Epithelial cell of esophagus (primary cell): ENCODE data around the gene SIPA1.

Experiments
- DNase-seq: peaks from one replicate; pipeline ENCODE4 v3.0.0; 2010; ENCODE audit warnings: low read depth
- H3K4me3 ChIP-seq: 2 replicates; pipeline ENCODE4 v1.5.1; 2011; ENCODE audit warnings: mild to moderate bottlenecking, low read length, control low read depth
- TF ChIP-seq, protein P1 (sequence below): IDR thresholded peaks from 2 replicates; pipeline ENCODE4 v1.5.1; 2011; ENCODE audit warnings: low read depth, mild to moderate bottlenecking, low read length, control low read depth, inconsistent platforms; ENCODE audit not compliant: insufficient read depth; ENCODE audit errors: missing control alignments

Gene SIPA1

DNA sequence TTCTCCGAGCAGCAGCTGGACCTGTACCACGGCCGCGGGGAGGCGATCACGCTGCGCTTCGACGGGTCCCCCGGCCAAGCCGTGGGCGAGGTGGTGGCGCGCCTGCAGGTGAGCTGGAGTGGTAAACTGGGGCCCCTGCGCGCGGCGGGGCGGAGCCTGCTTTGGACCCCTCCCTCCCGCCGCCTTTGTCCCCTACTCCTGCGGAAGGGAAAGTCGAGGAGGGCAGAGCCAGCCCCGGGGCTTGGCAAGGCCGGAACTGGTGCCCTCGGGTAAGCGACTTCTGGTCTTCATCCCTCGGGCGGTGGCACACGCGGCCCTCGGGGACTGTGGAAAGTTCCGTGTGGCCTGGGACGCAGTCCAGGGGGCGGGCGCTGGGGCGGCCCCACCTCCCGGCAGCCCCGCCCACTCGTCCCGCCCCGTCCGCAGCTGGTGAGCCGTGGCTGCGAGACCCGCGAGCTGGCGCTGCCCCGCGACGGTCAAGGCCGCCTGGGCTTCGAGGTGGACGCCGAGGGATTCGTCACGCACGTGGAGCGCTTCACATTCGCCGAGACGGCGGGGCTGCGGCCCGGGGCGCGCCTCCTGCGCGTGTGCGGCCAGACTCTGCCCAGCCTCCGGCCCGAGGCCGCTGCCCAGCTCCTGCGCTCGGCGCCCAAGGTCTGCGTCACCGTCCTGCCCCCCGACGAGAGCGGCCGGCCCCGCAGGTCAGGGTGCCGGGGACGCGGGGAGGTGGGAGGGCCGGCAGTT lies 9.2 kb downstream of the SIPA1 start:
- H3K4me3 ChIP-seq = peak overlapping the region; percentile 56
- TF ChIP-seq, protein P1, sequence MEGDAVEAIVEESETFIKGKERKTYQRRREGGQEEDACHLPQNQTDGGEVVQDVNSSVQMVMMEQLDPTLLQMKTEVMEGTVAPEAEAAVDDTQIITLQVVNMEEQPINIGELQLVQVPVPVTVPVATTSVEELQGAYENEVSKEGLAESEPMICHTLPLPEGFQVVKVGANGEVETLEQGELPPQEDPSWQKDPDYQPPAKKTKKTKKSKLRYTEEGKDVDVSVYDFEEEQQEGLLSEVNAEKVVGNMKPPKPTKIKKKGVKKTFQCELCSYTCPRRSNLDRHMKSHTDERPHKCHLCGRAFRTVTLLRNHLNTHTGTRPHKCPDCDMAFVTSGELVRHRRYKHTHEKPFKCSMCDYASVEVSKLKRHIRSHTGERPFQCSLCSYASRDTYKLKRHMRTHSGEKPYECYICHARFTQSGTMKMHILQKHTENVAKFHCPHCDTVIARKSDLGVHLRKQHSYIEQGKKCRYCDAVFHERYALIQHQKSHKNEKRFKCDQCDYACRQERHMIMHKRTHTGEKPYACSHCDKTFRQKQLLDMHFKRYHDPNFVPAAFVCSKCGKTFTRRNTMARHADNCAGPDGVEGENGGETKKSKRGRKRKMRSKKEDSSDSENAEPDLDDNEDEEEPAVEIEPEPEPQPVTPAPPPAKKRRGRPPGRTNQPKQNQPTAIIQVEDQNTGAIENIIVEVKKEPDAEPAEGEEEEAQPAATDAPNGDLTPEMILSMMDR = no peak
- DNase-seq = peak; percentile 62

DNA sequence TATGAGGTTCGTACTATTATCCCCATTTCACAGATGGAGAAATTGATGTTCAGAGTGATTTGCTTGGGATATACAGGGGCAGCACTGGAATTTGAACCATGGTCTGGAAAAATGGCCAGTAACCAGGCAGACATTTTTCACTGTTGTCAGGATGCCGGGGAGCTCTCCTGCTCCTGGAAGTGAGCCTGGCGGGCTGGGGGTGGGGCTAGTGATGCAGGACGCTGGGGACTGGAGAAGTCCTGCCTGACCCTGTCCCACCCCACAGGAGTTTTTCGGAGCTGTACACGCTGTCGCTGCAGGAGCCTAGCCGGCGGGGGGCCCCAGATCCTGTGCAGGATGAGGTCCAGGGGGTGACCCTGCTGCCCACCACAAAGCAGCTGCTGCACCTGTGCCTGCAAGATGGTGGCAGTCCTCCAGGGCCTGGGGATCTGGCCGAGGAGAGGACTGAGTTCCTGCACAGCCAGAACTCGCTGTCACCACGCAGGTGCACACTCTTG lies 11.1 kb downstream of the SIPA1 start:
- no peak for DNase-seq
- TF ChIP-seq, protein P1 = no peak
- H3K4me3 ChIP-seq = no peak overlapping the region

DNA sequence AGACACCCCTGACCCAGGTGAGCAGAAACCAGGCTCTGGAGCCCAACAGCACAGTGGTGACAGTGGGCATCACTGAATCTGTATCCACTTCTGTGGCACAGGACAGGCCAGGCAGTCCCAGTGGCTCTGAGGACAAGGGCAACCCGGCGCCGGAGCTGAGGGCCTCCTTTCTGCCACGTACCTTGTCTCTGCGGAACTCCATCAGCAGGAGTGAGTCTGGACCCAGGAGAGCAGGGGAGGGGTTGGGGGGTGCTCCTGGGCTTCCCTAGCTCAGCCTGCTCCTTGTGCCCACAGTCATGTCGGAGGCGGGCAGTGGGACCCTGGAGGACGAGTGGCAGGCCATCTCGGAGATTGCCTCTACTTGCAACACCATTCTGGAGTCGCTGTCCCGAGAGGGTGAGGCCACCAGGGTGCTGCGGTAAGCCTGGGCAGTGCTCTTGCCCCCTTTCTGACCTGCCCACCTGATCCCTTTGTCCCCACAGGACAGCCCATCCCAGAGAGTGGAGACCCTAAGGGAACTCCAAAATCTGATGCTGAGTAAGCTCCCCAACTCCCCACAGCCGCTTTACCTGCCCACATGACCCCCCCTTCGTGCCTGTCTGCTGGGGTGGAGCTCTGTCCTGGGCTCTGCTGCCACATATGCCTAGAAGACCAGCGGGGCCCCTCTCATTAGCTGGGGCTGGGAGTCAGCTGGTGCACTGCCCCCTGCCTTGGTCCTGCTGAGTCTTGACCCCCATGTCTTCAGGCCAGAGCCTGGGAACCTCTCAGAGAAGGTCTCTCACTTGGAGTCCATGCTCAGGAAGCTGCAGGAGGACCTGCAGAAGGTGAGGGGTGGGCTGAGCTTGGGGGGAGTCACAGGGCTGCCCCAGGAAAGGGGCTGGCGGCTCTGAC lies 12.0 kb downstream of the SIPA1 start:
- DNase-seq = no peak
- no peak overlapping the region for H3K4me3 ChIP-seq
- TF ChIP-seq, protein P1 = no peak

DNA sequence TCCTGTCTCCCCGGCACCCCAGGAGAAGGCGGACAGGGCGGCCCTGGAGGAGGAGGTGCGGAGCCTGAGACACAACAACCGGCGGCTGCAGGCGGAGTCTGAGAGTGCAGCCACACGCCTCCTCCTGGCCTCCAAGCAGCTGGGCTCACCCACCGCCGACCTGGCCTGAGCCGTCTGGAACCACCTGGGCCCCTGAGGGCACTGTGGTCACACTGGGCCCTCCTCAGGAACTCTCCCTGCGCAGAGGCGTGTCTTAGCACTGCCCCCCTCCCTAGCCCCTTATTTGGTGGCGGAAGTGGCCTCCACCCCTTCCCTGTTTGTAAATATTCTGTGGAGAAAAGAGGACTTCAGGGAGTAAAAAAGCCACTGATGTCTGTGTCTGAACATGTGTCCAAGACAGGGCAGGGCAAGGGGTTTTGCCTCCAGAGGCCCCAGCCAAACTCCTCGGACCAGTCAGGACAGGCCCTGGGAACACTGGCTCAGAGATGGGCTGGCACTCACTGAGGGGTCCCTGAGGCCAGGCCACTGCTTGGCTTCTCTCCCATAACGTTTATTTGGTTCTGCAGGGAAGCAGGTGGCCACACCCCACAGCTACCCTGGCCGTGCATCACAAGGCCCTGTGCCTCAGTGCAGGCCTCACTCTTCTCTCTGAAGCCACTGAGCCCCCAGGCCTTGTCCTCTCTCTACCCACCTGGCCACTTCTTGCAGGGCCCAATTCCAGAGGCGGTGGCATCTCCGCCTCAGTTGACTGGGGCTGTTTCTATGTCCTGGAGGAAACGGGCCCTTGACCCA lies 12.8 kb downstream of the SIPA1 start:
- DNase-seq = peak; percentile 47
- TF ChIP-seq, protein P1 = peak; percentile 13
- no peak overlapping the region for H3K4me3 ChIP-seq

DNA sequence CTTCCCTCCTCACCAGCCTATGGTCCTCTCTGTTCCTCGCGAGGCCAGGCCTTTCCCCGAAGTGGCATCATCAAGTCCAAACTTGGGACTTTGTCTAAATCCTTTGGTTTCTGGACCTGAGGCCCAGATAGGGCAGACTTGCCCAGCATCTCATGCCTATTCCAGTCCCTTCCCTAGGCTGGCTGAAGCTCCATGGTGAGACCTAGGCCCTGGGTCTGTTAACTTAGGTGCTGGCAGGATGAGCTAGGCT lies 13.4 kb downstream of the SIPA1 start:
- no peak for DNase-seq
- TF ChIP-seq, protein P1 = no peak
- no peak overlapping the region for H3K4me3 ChIP-seq

DNA sequence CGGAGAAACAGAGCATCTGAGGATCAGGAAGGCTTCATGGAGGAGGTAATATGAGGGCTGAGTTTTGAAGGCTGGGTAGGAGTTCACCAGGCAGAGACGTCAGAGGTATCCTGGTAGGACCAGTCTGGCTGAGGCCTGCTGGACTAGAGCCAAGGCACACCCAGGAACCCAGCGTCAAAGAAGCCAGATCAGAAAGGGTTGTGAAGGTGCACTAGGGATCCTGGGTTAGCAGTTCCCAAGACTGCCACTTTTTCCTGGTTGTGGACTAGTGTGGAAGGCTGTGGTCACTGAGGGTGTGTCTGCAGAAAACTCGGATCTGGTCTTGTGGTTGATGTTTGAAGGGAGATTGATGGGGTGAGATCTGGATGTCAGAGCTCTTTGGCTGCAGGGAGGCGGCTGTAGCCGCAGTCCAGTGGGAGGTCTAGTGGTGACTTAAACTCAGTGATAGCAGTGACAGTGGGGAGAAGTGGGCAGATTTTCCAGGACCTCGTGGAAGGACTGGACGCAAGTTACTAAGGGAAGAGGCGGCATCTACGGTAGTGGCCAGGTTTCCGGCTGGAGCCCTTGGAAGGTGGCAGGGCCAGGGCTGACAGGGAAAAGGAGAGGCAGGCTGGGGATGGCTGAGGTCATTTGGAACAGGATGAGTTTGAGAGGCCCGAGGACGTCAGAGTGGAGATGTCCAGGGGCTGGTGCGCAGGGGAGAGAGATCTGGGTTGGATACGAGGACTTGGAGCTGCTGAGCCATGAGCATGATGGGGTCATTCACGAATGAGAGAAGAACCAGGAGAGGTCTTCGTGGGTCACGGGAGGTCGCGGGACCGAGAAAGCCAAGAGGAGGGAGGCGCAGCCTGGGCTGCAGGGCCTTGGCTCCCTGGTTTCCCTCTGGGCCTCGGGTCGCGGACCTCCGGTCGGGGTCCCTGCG lies 13.9 kb downstream of the SIPA1 start:
- H3K4me3 ChIP-seq = peak overlapping the region; percentile 56
- peak; percentile 92 for DNase-seq
- TF ChIP-seq, protein P1 = no peak
